A549 (cell line): ENCODE measurements around the gene WNT9A. TPM values are rescaled to one million over a fixed set of nuclear protein-coding genes. Genes with fewer than 3 reads are reported as not detected.

Source experiments
- ATAC-seq, 2 experiments: fragments of 200-7000 bp in 1 of 2; fragments of >200 bp in 1 of 2; cut with Nextera tagmentation in 1 of 2; cut with Tn5 transposase in 1 of 2; 3 replicates each; pipeline versions ENCODE4 v1.8.0 to v1.9.1; 2018 to 2020; ENCODE audit warnings: mild to moderate bottlenecking in 1 of 2, moderate library complexity in 1 of 2
- CTCF ChIA-PET: fragments of 300-600 bp; sonication (Branson Sonifier 250); formaldehyde crosslinking; extraction: SDS; loops from one replicate; lab custom pipeline; 2021; ENCODE audit warnings: antibody characterized with exemption, inconsistent platforms; lab: Yijun Ruan, JAX
- POLR2A ChIA-PET: fragments of 350-600 bp; formaldehyde crosslinking; extraction: SDS; loops from one replicate; lab custom pipeline; 2021; ENCODE audit warnings: antibody characterized with exemption, inconsistent platforms; lab: Yijun Ruan, JAX
- DNase-seq, 2 experiments: peaks; one replicate each; pipeline versions ENCODE4 v3.0.0 to v3.0.0-alpha.2; 2011 to 2016; ENCODE audit warnings: low read depth in 1 of 2, low spot score in 1 of 2
- FAIRE-seq: peaks from 2 replicates; lab custom pipeline; 2011; peaks lifted over from hg19 to GRCh38; lab: Jason Lieb, UNC
- H3K27ac ChIP-seq, 2 experiments: fragments of >200 bp; sonication (Bioruptor Twin); formaldehyde crosslinking; 3 replicates each; pipeline ENCODE4 v1.5.1; 2016 to 2017
- H3K4me1 ChIP-seq: fragments of >200 bp; sonication (Bioruptor Twin); formaldehyde crosslinking; 3 replicates; pipeline ENCODE4 v1.6.1; 2016
- H3K4me2 ChIP-seq: fragments of >200 bp; sonication (Bioruptor Twin); formaldehyde crosslinking; 3 replicates; pipeline ENCODE4 v1.6.1; 2016
- H3K4me3 ChIP-seq: fragments of >200 bp; sonication (Bioruptor Twin); formaldehyde crosslinking; 3 replicates; pipeline ENCODE4 v1.5.1; 2016
- H3K9me3 ChIP-seq: fragments of >200 bp; sonication (Bioruptor Twin); formaldehyde crosslinking; 3 replicates; pipeline ENCODE4 v1.6.1; 2016
- ATOH8 ChIP-seq: fragments of 250-450 bp; sonication (Bioruptor Pico); IDR thresholded peaks from 2 replicates; pipeline ENCODE4 v1.5.0; 2020; ENCODE audit warnings: low read depth, mild to moderate bottlenecking, moderate library complexity
- ESRRA ChIP-seq: fragments of 150-350 bp; IDR thresholded peaks from 2 replicates; pipeline ENCODE4 v1.6.1; 2014; ENCODE audit warnings: mild to moderate bottlenecking, low read length, borderline replicate concordance
- HDAC2 ChIP-seq: fragments of 200-600 bp; sonication (generic); IDR thresholded peaks from 2 replicates; pipeline ENCODE4 v1.6.1; 2016
- HOXA7 ChIP-seq: fragments of 250-450 bp; sonication (Bioruptor Pico); IDR thresholded peaks from 2 replicates; pipeline ENCODE4 v1.5.0; 2020; ENCODE audit warnings: mild to moderate bottlenecking, moderate library complexity
- KDM5A ChIP-seq: fragments of 200-600 bp; sonication (generic); IDR thresholded peaks from 2 replicates; pipeline ENCODE4 v1.6.1; 2016; ENCODE audit warnings: antibody characterized with exemption, mild to moderate bottlenecking
- MAFK ChIP-seq: fragments of 450-650 bp; IDR thresholded peaks from 2 replicates; pipeline ENCODE4 v1.6.1; 2014; ENCODE audit not compliant: partially characterized antibody
- MAZ ChIP-seq: fragments of 150-350 bp; IDR thresholded peaks from 2 replicates; pipeline ENCODE4 v1.6.1; 2014; ENCODE audit warnings: antibody characterized with exemption, low read depth, low read length, borderline replicate concordance
- NPAS2 ChIP-seq: fragments of 250-450 bp; sonication (Bioruptor Pico); IDR thresholded peaks from 2 replicates; pipeline ENCODE4 v1.8.0; 2022; ENCODE audit warnings: mild to moderate bottlenecking, moderate library complexity, borderline replicate concordance
- POLR2A ChIP-seq: IDR thresholded peaks from 2 replicates; pipeline ENCODE4 v1.6.1; 2012; ENCODE audit warnings: mild to moderate bottlenecking, low read length
- SMC3 ChIP-seq: fragments of >200 bp; sonication (Bioruptor Twin); formaldehyde crosslinking; IDR thresholded peaks from 3 replicates; pipeline ENCODE4 v1.6.1; 2018; ENCODE audit warnings: inconsistent platforms
- TP53 ChIP-seq: fragments of 250-450 bp; sonication (Bioruptor Pico); IDR thresholded peaks from 2 replicates; pipeline ENCODE4 v1.5.0; 2021; ENCODE audit warnings: mild to moderate bottlenecking, moderate library complexity
- ZFP36 ChIP-seq: fragments of 450-650 bp; IDR thresholded peaks from 2 replicates; pipeline ENCODE4 v1.6.1; 2014; ENCODE audit warnings: borderline replicate concordance; ENCODE audit not compliant: partially characterized antibody
- WGBS: methylation state at CpG from one replicate; pipeline ENCODE4 v1.1.6; 2017; ENCODE audit errors: missing lambda C conversion rate; 5-methylcytosine and 5-hydroxymethylcytosine counted together
- polyA plus RNA-seq, 4 experiments: library from polyadenylated mRNA; depleted of rRNA in 3 of 4; stranded (reverse); fragments of >200 nt; fragmentation: RNase III in 1 of 4; extraction: RNeasy Plus Mini Kit Qiagen cat#74134 plus additional on column Dnase treatment in 1 of 4; gene quantifications; 2 replicates in 3 of 4; 3 replicates in 1 of 4; pipeline ENCODE4 v1.2.3, GENCODE V29; 2011 to 2017
- TF ChIP-seq, protein P1 (sequence below): fragments of 200-600 bp; sonication (generic); IDR thresholded peaks from 2 replicates; pipeline ENCODE4 v1.6.1; 2016; ENCODE audit warnings: antibody characterized with exemption, mild to moderate bottlenecking, moderate library complexity
- TF ChIP-seq, protein P2 (sequence below): fragments of 250-450 bp; sonication (Bioruptor Pico); IDR thresholded peaks from 2 replicates; pipeline ENCODE4 v1.5.0; 2021; ENCODE audit warnings: mild to moderate bottlenecking, moderate library complexity, borderline replicate concordance
- TF ChIP-seq, protein P3 (sequence below): IDR thresholded peaks from 2 replicates; pipeline ENCODE4 v1.6.1; 2012
- TF ChIP-seq, protein P4 (sequence below): fragments of 150-350 bp; IDR thresholded peaks from 2 replicates; pipeline ENCODE4 v1.6.1; 2014; ENCODE audit warnings: low read depth, mild to moderate bottlenecking, low read length
- TF ChIP-seq, protein P5 (sequence below): IDR thresholded peaks from 2 replicates; pipeline ENCODE4 v1.6.1; 2012; ENCODE audit warnings: low read depth, borderline replicate concordance

WNT9A gene
- polyA plus RNA-seq, 2 of the 4 experiments (the other 2 are of a cell fraction): 0.75 to 1.2 TPM

GRCh38 chr1:227925582-227926198 is 22.0 kb downstream of the WNT9A start (continued):
- TF ChIP-seq, protein P1, sequence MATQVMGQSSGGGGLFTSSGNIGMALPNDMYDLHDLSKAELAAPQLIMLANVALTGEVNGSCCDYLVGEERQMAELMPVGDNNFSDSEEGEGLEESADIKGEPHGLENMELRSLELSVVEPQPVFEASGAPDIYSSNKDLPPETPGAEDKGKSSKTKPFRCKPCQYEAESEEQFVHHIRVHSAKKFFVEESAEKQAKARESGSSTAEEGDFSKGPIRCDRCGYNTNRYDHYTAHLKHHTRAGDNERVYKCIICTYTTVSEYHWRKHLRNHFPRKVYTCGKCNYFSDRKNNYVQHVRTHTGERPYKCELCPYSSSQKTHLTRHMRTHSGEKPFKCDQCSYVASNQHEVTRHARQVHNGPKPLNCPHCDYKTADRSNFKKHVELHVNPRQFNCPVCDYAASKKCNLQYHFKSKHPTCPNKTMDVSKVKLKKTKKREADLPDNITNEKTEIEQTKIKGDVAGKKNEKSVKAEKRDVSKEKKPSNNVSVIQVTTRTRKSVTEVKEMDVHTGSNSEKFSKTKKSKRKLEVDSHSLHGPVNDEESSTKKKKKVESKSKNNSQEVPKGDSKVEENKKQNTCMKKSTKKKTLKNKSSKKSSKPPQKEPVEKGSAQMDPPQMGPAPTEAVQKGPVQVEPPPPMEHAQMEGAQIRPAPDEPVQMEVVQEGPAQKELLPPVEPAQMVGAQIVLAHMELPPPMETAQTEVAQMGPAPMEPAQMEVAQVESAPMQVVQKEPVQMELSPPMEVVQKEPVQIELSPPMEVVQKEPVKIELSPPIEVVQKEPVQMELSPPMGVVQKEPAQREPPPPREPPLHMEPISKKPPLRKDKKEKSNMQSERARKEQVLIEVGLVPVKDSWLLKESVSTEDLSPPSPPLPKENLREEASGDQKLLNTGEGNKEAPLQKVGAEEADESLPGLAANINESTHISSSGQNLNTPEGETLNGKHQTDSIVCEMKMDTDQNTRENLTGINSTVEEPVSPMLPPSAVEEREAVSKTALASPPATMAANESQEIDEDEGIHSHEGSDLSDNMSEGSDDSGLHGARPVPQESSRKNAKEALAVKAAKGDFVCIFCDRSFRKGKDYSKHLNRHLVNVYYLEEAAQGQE: no peak
- TF ChIP-seq, protein P2, sequence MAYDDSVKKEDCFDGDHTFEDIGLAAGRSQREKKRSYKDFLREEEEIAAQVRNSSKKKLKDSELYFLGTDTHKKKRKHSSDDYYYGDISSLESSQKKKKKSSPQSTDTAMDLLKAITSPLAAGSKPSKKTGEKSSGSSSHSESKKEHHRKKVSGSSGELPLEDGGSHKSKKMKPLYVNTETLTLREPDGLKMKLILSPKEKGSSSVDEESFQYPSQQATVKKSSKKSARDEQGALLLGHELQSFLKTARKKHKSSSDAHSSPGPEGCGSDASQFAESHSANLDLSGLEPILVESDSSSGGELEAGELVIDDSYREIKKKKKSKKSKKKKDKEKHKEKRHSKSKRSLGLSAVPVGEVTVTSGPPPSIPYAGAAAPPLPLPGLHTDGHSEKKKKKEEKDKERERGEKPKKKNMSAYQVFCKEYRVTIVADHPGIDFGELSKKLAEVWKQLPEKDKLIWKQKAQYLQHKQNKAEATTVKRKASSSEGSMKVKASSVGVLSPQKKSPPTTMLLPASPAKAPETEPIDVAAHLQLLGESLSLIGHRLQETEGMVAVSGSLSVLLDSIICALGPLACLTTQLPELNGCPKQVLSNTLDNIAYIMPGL (CRISPR knock-in tag): no peak
- TF ChIP-seq HDAC2 (no peak), KDM5A (no peak)

DNA sequence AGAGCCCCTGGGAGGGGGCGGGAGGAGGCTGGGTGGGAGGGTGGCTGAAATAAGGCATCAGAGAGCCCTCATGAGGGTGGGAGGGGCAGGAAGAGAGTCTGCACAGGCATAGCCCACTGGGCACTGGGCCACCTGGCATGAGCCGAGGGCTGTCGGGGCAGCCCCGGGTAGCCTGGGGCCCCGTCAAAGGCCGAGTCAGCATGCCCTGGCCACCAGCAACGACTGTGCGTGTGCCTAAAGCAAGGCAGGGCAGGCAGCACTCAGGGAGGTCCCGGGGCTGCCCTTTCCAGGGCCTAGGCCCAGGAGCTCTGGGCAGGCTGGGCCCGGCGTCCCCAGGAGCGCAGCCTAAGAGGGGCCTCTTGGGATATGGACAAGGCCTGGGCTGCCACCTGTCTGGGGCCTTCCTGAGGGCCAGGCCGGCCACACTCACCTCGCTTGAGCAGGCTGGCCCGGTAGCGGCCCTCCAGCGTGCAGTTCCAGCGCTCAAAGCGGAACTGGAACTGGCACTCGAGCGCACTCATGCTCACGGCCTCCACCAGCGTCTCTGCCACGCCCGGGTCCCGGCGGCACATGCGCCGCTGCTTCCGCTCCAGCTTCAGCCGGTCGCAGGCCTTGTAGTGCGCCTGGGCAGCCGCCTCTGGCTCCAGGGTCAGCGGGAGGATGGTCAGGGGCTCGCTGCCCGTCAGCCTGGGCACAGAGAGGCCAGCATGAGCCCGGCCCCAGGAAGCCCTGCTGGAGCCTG is 22.7 kb downstream of the WNT9A start:
- CTCF ChIA-PET: interaction anchor here (1.2 kb wide), 1 partner anchor 21 kb away, joined by 3 read pairs; no protein-coding TSS in a partner anchor
- no peak; a peak in 1 of 6 replicates for ATAC-seq

GRCh38 chr1:227924168-227924832 is 23.4 kb downstream of the WNT9A start:
- ATAC-seq (no peak), DNase-seq (no peak), FAIRE-seq (no peak)
- no peak overlapping the region for H3K4me3 ChIP-seq
- no peak overlapping the region for H3K27ac ChIP-seq
- CTCF ChIA-PET: no interaction called here
- TF ChIP-seq MAFK (no peak), ZFP36 (no peak), NPAS2 (CRISPR knock-in tag) (no peak), MAZ (no peak), HOXA7 (CRISPR knock-in tag) (no peak), ESRRA (no peak), SMC3 (no peak)
- TF ChIP-seq, protein P3, sequence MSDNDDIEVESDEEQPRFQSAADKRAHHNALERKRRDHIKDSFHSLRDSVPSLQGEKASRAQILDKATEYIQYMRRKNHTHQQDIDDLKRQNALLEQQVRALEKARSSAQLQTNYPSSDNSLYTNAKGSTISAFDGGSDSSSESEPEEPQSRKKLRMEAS: no peak
- TF ChIP-seq, protein P1: no peak
- TF ChIP-seq, protein P4, sequence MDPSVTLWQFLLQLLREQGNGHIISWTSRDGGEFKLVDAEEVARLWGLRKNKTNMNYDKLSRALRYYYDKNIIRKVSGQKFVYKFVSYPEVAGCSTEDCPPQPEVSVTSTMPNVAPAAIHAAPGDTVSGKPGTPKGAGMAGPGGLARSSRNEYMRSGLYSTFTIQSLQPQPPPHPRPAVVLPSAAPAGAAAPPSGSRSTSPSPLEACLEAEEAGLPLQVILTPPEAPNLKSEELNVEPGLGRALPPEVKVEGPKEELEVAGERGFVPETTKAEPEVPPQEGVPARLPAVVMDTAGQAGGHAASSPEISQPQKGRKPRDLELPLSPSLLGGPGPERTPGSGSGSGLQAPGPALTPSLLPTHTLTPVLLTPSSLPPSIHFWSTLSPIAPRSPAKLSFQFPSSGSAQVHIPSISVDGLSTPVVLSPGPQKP: no peak
- TF ChIP-seq, protein P5, sequence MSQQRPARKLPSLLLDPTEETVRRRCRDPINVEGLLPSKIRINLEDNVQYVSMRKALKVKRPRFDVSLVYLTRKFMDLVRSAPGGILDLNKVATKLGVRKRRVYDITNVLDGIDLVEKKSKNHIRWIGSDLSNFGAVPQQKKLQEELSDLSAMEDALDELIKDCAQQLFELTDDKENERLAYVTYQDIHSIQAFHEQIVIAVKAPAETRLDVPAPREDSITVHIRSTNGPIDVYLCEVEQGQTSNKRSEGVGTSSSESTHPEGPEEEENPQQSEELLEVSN: no peak
- no peak overlapping the region for H3K4me2 ChIP-seq
- H3K4me1 ChIP-seq: no peaks in the 10 kb centered on the region
- POLR2A ChIA-PET: no interaction called here
- no peaks in the 10 kb centered on the region for H3K9me3 ChIP-seq
- WGBS: 93% methylated on average over 7 of the region's 24 CpGs

More for the DNA sequence above, 22.7 kb downstream of the WNT9A start:
- no peaks in the 10 kb centered on the region for H3K9me3 ChIP-seq
- FAIRE-seq (no peak), DNase-seq (no peak)
- POLR2A ChIA-PET: no interaction called here
- no peaks in the 10 kb centered on the region for H3K4me1 ChIP-seq
- no peak overlapping the region for H3K4me3 ChIP-seq
- 84% methylated on average over 26 of the region's 38 CpGs for WGBS
- H3K27ac ChIP-seq: no peak overlapping the region
- no peak overlapping the region for H3K4me2 ChIP-seq
- TF ChIP-seq TP53 (CRISPR knock-in tag) (no peak), ATOH8 (no peak), POLR2A (no peak)
- TF ChIP-seq, all 56 proteins: peak for 0
